ENCODE results near the gene PLAGL2.

- TF ChIP-seq CTCF (IDR thresholded peaks at IDR 0.05; ENCODE audit: low read depth, low read length, poor library complexity, severe bottlenecking) (no peak), EZH2phosphoT487 (IDR thresholded peaks at IDR 0.05; ENCODE audit: borderline replicate concordance, low read length) (no peak)
Measured at GRCh38 chr20:32236048-32236533, 28.5 kb upstream of the PLAGL2 start.

Measured in DOHH2 (cell line).